ENCODE data around the gene BLZF1.

- TF ChIP-seq, protein P1, sequence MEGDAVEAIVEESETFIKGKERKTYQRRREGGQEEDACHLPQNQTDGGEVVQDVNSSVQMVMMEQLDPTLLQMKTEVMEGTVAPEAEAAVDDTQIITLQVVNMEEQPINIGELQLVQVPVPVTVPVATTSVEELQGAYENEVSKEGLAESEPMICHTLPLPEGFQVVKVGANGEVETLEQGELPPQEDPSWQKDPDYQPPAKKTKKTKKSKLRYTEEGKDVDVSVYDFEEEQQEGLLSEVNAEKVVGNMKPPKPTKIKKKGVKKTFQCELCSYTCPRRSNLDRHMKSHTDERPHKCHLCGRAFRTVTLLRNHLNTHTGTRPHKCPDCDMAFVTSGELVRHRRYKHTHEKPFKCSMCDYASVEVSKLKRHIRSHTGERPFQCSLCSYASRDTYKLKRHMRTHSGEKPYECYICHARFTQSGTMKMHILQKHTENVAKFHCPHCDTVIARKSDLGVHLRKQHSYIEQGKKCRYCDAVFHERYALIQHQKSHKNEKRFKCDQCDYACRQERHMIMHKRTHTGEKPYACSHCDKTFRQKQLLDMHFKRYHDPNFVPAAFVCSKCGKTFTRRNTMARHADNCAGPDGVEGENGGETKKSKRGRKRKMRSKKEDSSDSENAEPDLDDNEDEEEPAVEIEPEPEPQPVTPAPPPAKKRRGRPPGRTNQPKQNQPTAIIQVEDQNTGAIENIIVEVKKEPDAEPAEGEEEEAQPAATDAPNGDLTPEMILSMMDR (IDR thresholded peaks at IDR 0.05; ENCODE audit: low read length), result no peak
- TF ChIP-seq EZH2 (optimal IDR thresholded peaks at IDR 0.05; ENCODE audit: low read depth, low read length), result no peak
- TF ChIP-seq EZH2phosphoT487 (IDR thresholded peaks at IDR 0.05; ENCODE audit: low read length), result no peak
These were observed 20.2 kb upstream of the BLZF1 start for GRCh38 chr1:169347688-169348382.

Measured in MM.1S (cell line).